Right cardiac atrium (tissue), 5 donors: ENCODE measurements around the gene LRRC45. TPM values are rescaled to one million over a fixed set of nuclear protein-coding genes. Genes with fewer than 3 reads are reported as not detected.

ENCODE experiments used
- ATAC-seq, 2 donors: fragments of 200-7000 bp; cut with Tn5 transposase; one replicate each; pipeline versions ENCODE4 v1.8.0 to v1.9.1; 2020; ENCODE audit warnings: moderate library complexity in 2 of 2, mild to moderate bottlenecking in 1 of 2
- DNase-seq, 3 donors: peaks; one replicate each; pipeline ENCODE4 v3.0.0-alpha.2; 2020
- H3K27ac ChIP-seq: one replicate; pipeline ENCODE4 v1.5.1; 2013; ENCODE audit warnings: mild to moderate bottlenecking, low read length, control low read depth, moderate library complexity
- H3K27me3 ChIP-seq: one replicate; pipeline ENCODE4 v1.6.1; 2013; ENCODE audit not compliant: control insufficient read depth, insufficient read depth
- H3K4me1 ChIP-seq: one replicate; pipeline ENCODE4 v1.6.1; 2013; ENCODE audit warnings: low read length; ENCODE audit not compliant: control insufficient read depth, insufficient read depth
- H3K4me3 ChIP-seq: one replicate; pipeline ENCODE4 v1.5.1; 2013; ENCODE audit warnings: low read length, control low read depth
- H3K9me3 ChIP-seq: one replicate; pipeline ENCODE4 v1.6.1; 2013; ENCODE audit warnings: low read length; ENCODE audit not compliant: control insufficient read depth
- WGBS: extraction: QIAGEN DNeasy Blood & Tissue Kit; methylation state at CpG from one replicate; pipeline ENCODE4 v1.1.7; 2013; 5-methylcytosine and 5-hydroxymethylcytosine counted together
- intact Hi-C, 4 donors: fragments of 100-400 bp; cut with DNase I; formaldehyde crosslinking; loops; one replicate each; pipeline versions ENCODE4 v1.11.0 to v1.14.0; 2022 to 2023
- polyA plus RNA-seq: library from polyadenylated mRNA; stranded (reverse); fragments of 200-250 nt; gene quantifications from one replicate; pipeline ENCODE4 v1.2.3, GENCODE V29; 2013
- total RNA-seq, 4 donors: library from RNA; stranded (reverse); fragmentation: NEBNext Ultra II Directional; extraction: Animal tissue kit (Norgen Biotek cat#: 25700); gene quantifications; one replicate each; pipeline ENCODE4 v1.2.1, GENCODE V29; 2021
- donor health status: healthy with polysubstance abuse.
- donor health status: DM: no; HTN: yes; CAD: no.
- donor health status: DM: no; HTN: no; CAD: no.
- donor health status: DM: no; HTN: yes; CAD: no; lungs with severe emphysema.
- donor health status: DM: yes; HTN: yes; CAD: no.

The LRRC45 gene
- total and polyA plus RNA-seq, 5 donors, result 3.2 to 6.7 (median 5.5) TPM

- H3K4me3 ChIP-seq, result no peak overlapping the region
These were observed 27.2 kb downstream of the LRRC45 start for GRCh38 chr17:82050152-82050760.

GRCh38 chr17:82050761-82051641, 27.9 kb downstream of the LRRC45 start:
- Histone ChIP-seq H3K27me3 (no peaks in the 10 kb centered on the region), H3K4me1 (peaks cover 7% of the 10 kb centered on the region), H3K4me3 (peak overlapping the region; percentile 93), H3K27ac (no peak overlapping the region), H3K9me3 (no peaks in the 10 kb centered on the region)
- intact Hi-C loops, result no loop called here
- peak in 1 of 3 donors; percentile 67 for DNase-seq
- 14% methylated on average over 79 of the region's 79 CpGs for WGBS
- peak; percentile 4 to 7 for ATAC-seq

More at GRCh38 chr17:82050152-82050760, 27.2 kb downstream of the LRRC45 start:
- intact Hi-C loops, result no loop called here
- Histone ChIP-seq H3K27ac (no peak overlapping the region), H3K9me3 (no peaks in the 10 kb centered on the region), H3K27me3 (no peaks in the 10 kb centered on the region), H3K4me1 (peaks cover 7% of the 10 kb centered on the region)
- DNase-seq (peak in 2 of 3 donors; percentile 14 to 51), ATAC-seq (no peak)
- 91% methylated on average over 28 of the region's 28 CpGs for WGBS

GRCh38 chr17:82051776-82052637, 28.9 kb downstream of the LRRC45 start, which contains the start of the genes GPS1 and RFNG:
Gene GPS1 (plus strand): TSS chr17:82051898. CDS start chr17:82051932, 34 bp downstream.
Gene RFNG (minus strand): TSS chr17:82051811. CDS start chr17:82051766, 45 bp downstream.
- Histone ChIP-seq H3K4me1 (peaks cover 7% of the 10 kb centered on the region), H3K27me3 (no peaks in the 10 kb centered on the region), H3K4me3 (peak within 1 kb of the TSS; percentile 93), H3K9me3 (no peaks in the 10 kb centered on the region), H3K27ac (no peak within 1 kb of the TSS)
- peak; percentile 53 to 56 for ATAC-seq
- intact Hi-C loops, result no loop called here
- under 1% methylated on average over 94 of the region's 94 CpGs for WGBS
- peak; percentile 76 to 94 (median 91) for DNase-seq

- H3K27me3 ChIP-seq, result no peaks in the 10 kb centered on the region
- 24% methylated on average over 19 of the region's 19 CpGs for WGBS
- H3K4me1 ChIP-seq, result peaks cover 7% of the 10 kb centered on the region
- no peaks in the 10 kb centered on the region for H3K9me3 ChIP-seq
- peak overlapping the region; percentile 93 for H3K4me3 ChIP-seq
- no peak overlapping the region for H3K27ac ChIP-seq
- ATAC-seq, result no peak
- intact Hi-C loops, result no loop called here
- DNase-seq, result no peak
These were observed 29.5 kb downstream of the LRRC45 start for GRCh38 chr17:82052638-82053059.

GRCh38 chr17:82053130-82053529, 30.0 kb downstream of the LRRC45 start:
- peak in 1 of 3 donors; percentile 34 for DNase-seq
- H3K4me3 ChIP-seq, result no peak overlapping the region
- ATAC-seq, result no peak
- H3K27ac ChIP-seq, result no peak overlapping the region
- intact Hi-C loops, result no loop called here
- WGBS, result 87% methylated on average over 19 of the region's 19 CpGs
- peaks cover 7% of the 10 kb centered on the region for H3K4me1 ChIP-seq
- no peaks in the 10 kb centered on the region for H3K9me3 ChIP-seq
- no peaks in the 10 kb centered on the region for H3K27me3 ChIP-seq

GRCh38 chr17:82053556-82054263, 30.6 kb downstream of the LRRC45 start:
- DNase-seq, result peak in 1 of 3 donors; percentile 52
- 94% methylated on average over 28 of the region's 28 CpGs for WGBS
- no peak overlapping the region for H3K27ac ChIP-seq
- H3K9me3 ChIP-seq, result no peaks in the 10 kb centered on the region
- H3K4me3 ChIP-seq, result no peak overlapping the region
- ATAC-seq, result no peak
- H3K27me3 ChIP-seq, result no peaks in the 10 kb centered on the region
- intact Hi-C loops, result no loop called here
- peaks cover 7% of the 10 kb centered on the region for H3K4me1 ChIP-seq

GRCh38 chr17:82054351-82055022, 31.4 kb downstream of the LRRC45 start:
- Histone ChIP-seq H3K4me3 (no peak overlapping the region), H3K4me1 (peaks cover 7% of the 10 kb centered on the region), H3K27ac (no peak overlapping the region), H3K9me3 (no peaks in the 10 kb centered on the region), H3K27me3 (no peaks in the 10 kb centered on the region)
- intact Hi-C loops, result no loop called here
- 89% methylated on average over 38 of the region's 38 CpGs for WGBS
- DNase-seq (peak in 1 of 3 donors; percentile 59), ATAC-seq (no peak)

GRCh38 chr17:82055023-82055964, 32.2 kb downstream of the LRRC45 start:
- intact Hi-C loops, result no loop called here
- Histone ChIP-seq H3K4me1 (peaks cover 7% of the 10 kb centered on the region), H3K27me3 (no peaks in the 10 kb centered on the region), H3K27ac (no peak overlapping the region), H3K4me3 (no peak overlapping the region), H3K9me3 (no peaks in the 10 kb centered on the region)
- peak in 1 of 3 donors; percentile 58 for DNase-seq
- WGBS, result 81% methylated on average over 26 of the region's 26 CpGs
- no peak for ATAC-seq
